OCI-M2 (cell line): ENCODE measurements around the gene SLC35G1.

Experiments
- DNase-seq: peaks from one replicate; lab custom pipeline; 2025; ENCODE audit not compliant: unreplicated experiment; lab: John Stamatoyannopoulos, UW

SLC35G1 gene

GRCh38 chr10:93875032-93875358 lies 18.8 kb upstream of the SLC35G1 start:
- no peak for DNase-seq

DNA sequence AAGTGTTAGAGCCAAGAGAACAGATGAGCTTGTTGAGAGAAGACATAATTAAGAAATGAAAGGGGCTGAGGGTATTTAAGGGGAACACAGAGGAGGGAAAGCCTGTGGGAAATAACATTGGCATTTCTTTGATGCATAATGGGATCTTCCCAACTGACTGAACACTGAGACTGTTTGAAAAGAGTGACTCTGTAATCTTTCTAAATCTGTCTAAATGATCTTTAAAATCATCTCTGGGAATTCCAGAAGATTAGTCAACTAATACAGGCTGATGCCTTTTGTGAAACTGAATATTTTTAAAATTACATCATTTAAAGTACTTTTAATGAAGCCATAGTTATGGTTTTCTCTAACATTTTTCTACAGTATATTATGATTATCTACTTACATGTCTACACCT lies 17.4 kb upstream of the SLC35G1 start:
- no peak for DNase-seq

DNA sequence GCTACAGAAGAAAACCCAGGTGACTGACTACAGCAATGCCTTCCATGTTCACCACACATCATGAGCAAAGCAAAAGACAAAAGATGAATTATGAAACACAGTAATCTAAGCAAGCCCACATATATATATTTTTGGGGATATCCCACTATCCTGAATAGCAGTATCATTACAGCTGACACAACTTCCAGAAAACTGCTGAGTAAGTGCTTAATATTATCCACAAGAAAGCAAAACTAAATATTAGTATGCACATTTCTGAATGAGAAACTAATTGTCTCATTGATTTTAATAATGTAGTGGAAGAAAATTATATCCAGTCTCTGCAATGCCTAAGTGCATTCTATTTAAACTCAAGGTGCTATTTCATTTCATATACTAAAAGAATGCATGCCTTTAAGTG lies 14.5 kb upstream of the SLC35G1 start:
- DNase-seq: no peak

GRCh38 chr10:93894516-93895378 lies 969 bp downstream of the SLC35G1 start:
- DNase-seq: no peak

DNA sequence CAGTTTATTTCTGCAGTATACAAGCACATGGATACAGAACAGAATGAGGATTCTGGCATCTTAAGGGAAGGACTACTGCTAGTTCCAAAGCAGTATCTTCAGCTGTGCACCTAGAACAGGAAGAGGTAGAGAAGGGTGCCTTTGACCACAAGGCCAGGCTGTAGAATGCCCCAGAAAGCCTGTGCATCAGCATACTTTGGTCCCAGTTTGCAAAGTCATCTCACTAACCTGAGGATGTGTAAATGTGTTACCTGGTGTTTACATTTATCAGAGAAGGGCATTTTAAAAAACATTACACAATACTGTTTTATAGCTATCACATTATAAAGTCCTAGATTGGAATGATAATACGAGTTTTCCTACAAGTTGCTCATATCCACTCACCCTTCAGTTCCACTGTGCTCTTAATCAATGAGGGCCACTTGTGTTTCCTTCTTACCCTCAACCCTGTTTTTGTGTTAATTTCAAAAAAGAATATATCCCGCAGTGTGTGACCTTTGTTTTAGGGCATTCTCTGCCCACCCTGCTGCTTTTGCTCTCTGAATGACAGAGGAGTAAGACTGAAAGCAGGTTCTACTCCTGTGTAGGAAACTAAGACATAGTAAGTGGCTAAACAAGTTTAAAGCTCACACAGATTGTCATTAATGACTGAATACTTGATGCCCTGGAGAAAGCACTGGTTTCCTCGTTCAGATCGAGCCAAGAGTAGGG lies 3.4 kb downstream of the SLC35G1 start:
- DNase-seq: no peak

- no peak for DNase-seq
Observed at GRCh38 chr10:93899109-93899508, 5.3 kb downstream of the SLC35G1 start.

DNA sequence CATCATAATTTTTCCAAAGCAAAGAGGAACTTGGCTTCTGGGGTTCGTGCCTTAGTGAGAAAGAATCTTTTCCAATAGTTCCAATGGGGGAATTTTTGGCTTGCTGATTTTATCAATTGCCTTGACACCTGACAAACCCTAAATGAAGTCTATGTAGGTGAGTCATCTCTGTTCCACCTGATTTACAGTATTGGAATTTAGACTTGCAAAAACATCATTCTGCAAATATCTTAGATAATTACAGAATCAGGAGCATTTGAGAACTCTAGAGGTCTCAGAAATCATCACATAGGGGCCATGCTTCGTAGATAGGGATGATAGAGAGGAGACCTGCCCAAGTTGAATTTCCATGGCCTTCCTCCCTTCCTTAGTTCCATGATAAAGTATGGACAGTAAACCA lies 9.3 kb downstream of the SLC35G1 start:
- no peak for DNase-seq

DNA sequence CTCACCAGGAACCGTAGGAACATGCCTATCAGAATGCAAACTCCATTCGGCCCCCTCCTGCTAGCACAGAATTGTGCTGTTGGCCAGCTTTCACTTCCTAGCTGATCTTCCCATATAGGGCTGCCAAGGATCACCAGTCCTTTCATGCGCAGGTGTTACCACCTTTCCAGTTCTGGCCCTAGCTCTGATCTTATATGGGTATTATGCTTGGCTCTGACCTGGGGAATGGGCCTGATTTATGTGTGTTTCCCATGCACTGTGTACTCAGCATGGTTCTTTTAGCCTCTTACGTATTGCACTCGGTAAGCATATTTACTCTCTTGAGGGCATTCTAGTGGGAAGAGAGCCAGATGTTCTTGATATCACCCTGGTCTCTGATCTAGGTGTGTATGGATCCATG lies 11.1 kb downstream of the SLC35G1 start:
- no peak for DNase-seq

DNA sequence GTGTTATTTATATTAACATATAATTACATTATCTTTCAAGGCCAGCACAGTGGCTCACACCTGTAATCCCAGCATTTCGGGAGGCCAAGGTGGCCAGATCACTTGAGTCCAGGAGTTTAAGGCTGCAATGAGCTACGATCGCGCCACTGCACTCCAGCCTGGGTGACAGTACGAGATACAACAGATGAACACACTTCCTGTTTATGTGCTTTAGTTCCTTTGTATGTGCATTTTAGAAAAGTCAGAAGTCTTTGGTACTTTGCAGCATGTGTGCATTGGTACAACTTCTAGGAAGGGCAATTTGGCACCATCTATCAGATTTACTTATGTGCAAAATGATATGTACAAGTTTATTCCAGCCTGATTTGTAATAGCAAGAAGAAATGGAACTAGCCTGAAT lies 13.3 kb downstream of the SLC35G1 start:
- DNase-seq: no peak

GRCh38 chr10:93911866-93912265 lies 18.1 kb downstream of the SLC35G1 start:
- DNase-seq: no peak

DNA sequence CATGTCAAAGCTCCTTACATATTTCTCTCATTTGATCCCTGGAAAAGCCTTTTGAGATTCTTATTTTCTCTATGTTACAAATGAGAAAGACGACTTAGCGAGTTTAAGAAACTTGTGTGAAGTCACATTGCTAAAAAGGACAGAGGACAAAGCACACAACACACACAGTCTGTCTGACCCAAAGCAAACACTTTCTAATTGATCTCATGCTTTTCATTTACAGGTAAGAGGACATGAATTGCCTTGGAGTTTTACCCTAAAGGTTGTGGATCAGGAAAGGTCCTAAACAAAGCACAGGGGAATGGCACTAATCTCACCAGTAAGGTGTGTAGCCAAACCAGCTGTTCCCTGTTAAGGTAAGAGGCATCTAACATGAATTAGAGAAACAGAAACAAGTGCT lies 18.7 kb downstream of the SLC35G1 start:
- DNase-seq: no peak

DNA sequence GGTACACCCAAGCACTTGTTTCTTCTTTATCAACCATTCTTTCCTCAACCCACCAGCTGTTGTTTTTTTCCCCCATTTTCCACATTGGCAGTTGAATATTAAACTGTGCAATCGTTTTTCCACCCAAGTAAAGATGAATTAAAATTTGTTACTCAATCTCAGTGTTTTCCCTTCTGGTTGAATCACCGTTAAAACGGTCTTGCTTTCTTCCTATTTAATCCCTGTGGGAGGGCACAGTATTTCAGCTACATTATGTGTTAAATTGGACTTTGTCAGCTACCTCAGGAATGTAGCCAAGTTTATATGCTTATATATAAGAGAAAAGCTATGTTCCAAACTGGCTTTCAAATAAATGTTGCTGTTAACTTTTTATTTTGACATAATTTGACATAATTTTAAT lies 19.9 kb downstream of the SLC35G1 start:
- no peak for DNase-seq

- no peak for DNase-seq
Observed at GRCh38 chr10:93915598-93915997, 21.8 kb downstream of the SLC35G1 start.

GRCh38 chr10:93916257-93917063 lies 22.7 kb downstream of the SLC35G1 start:
- no peak for DNase-seq

GRCh38 chr10:93917064-93917391 lies 23.2 kb downstream of the SLC35G1 start:
- no peak for DNase-seq

- no peak for DNase-seq
Observed at GRCh38 chr10:93917821-93918220, 24.0 kb downstream of the SLC35G1 start.

DNA sequence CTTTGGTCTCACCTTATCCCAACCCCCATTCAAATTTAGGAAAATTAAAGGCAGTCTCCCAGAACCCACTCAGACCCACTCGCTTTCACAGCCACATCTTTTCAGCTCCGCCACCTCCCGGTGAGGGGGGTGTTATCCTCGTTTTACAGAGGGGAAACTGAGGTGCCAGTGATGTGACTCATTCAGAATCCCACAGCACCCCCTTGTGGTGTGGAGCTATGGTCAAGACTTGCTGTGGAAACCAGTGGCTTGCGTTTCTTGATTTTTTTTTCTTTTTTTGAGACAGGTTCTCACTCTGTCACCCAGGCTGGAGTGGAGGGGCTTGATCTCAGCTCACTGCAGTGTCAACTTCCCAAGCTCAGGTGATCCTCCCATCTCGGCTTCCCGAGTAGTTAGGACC lies 27.6 kb downstream of the SLC35G1 start:
- DNase-seq: no peak

- DNase-seq: no peak
Observed at GRCh38 chr10:93926613-93927012, 32.8 kb downstream of the SLC35G1 start.

- DNase-seq: no peak
Observed at GRCh38 chr10:93938140-93938539, 44.4 kb downstream of the SLC35G1 start.

DNA sequence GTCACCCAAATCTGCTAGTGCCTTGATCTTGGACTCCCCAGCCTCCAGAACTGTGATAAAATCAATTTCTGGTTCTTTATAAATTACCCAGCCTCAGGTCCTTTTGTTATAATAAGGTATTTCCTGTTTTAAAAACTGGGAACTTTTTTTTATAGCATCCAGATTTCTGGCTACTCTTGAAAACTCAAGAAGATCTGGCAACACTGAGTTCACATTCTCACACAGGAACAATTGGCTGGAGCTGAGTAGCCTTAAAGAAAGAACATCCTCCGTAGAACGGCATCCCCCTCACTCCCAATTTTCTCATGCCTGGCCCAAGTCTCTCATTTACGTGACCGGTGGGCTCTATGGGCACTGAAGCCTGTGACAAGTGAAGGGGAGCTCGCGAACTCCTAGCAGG lies 47.1 kb downstream of the SLC35G1 start:
- DNase-seq: no peak

- no peak for DNase-seq
Observed at GRCh38 chr10:93941606-93942005, 47.8 kb downstream of the SLC35G1 start.

DNA sequence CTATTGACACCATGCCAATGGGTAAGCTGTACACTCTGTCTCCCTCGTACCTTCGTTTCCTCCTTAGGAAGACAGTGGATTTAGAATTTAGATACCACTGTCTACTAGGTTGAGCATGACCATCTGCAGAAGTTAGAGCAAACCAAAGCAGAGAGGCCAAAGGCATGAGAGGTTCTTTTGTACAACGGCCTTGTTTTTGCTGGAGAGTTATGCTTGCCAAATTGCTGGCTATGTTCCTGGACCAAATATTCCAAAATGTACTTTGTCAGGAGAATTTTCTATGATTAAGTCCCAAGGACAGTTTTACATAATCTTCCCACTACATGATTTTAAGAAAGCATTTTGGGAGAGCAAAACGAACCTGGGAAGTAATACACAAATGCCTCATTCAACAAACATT lies 52.0 kb downstream of the SLC35G1 start:
- DNase-seq: no peak
